GM12878 (cell line): ENCODE results near the gene PCNX1. TPM values are rescaled to one million over a fixed set of nuclear protein-coding genes. Genes with fewer than 3 reads are reported as not detected.

Experiments used
- ATAC-seq: fragments of 200-7000 bp; cut with Tn5 transposase; 3 replicates; pipeline ENCODE4 v1.9.1; 2020; ENCODE audit warnings: mild to moderate bottlenecking, moderate library complexity
- BruUV-seq: library from RNA; stranded (reverse); fragments of 400-500 nt; replicated peaks from 2 replicates; lab custom pipeline; 2021; lab: Mats Ljungman, UMichigan
- CTCF ChIA-PET: fragments of 300-600 bp; sonication (Branson Sonifier 250); formaldehyde crosslinking; extraction: SDS; loops from one replicate; lab custom pipeline; 2021; ENCODE audit warnings: inconsistent platforms; lab: Yijun Ruan, JAX
- POLR2A ChIA-PET: fragments of 350-600 bp; formaldehyde crosslinking; extraction: SDS; loops from one replicate; lab custom pipeline; 2021; ENCODE audit warnings: inconsistent platforms; lab: Charles Lee
- RAD21 ChIA-PET: fragments of 300-600 bp; sonication (Branson Sonifier 250); formaldehyde crosslinking; loops from one replicate; lab custom pipeline; 2023; ENCODE audit warnings: antibody characterized with exemption; ENCODE audit not compliant: unreplicated experiment; lab: Charles Lee
- SMC1A ChIA-PET: fragments of 300-600 bp; sonication (Branson Sonifier 250); formaldehyde crosslinking; loops from one replicate; lab custom pipeline; 2023; ENCODE audit not compliant: unreplicated experiment, uncharacterized antibody; lab: Charles Lee
- DNase-seq: peaks from one replicate; pipeline ENCODE4 v3.0.0-alpha.2; 2011; ENCODE audit warnings: low read depth, low spot score
- FAIRE-seq: peaks from 3 replicates; lab custom pipeline; 2011; peaks lifted over from hg19 to GRCh38; lab: Jason Lieb, UNC
- H2AFZ ChIP-seq: 2 replicates; pipeline ENCODE4 v1.6.0; 2011; ENCODE audit warnings: low read depth, low read length, control low read depth; ENCODE audit not compliant: control insufficient read depth
- H3K27ac ChIP-seq: 2 replicates; pipeline ENCODE4 v1.5.1; 2011; ENCODE audit warnings: control low read depth; ENCODE audit not compliant: control insufficient read depth, insufficient read depth
- H3K27me3 ChIP-seq, 2 experiments: replicated peaks in 1 of 2; 2 replicates each; pipeline versions ENCODE4 v1.6.0 to v1.6.1; 2011; ENCODE audit warnings: low read length in 1 of 2; ENCODE audit not compliant: control insufficient read depth in 2 of 2, insufficient read depth in 2 of 2
- H3K36me3 ChIP-seq, 2 experiments: 2 replicates each; pipeline ENCODE4 v1.5.1; 2011; ENCODE audit warnings: low read length in 1 of 2; ENCODE audit not compliant: control insufficient read depth in 2 of 2, insufficient read depth in 2 of 2
- H3K4me1 ChIP-seq: 2 replicates; pipeline ENCODE4 v1.6.1; 2011; ENCODE audit warnings: mild to moderate bottlenecking, low read length, moderate library complexity, mixed read lengths; ENCODE audit not compliant: control insufficient read depth, insufficient read depth
- H3K4me2 ChIP-seq: 2 replicates; pipeline ENCODE4 v1.6.0; 2011; ENCODE audit warnings: control low read depth; ENCODE audit not compliant: control insufficient read depth, insufficient read depth
- H3K4me3 ChIP-seq: fragments of 200-600 bp; sonication (generic); 2 replicates; pipeline ENCODE4 v1.5.1; 2016
- H3K79me2 ChIP-seq: 2 replicates; pipeline ENCODE4 v1.6.0; 2011; ENCODE audit warnings: low read length; ENCODE audit not compliant: control insufficient read depth, insufficient read depth
- H3K9ac ChIP-seq: 2 replicates; pipeline ENCODE4 v1.8.0; 2011; ENCODE audit warnings: low read length, control low read depth, mixed read lengths; ENCODE audit not compliant: control insufficient read depth, insufficient read depth
- H3K9me3 ChIP-seq: replicated peaks from 3 replicates; pipeline ENCODE4 v1.5.1; 2011; ENCODE audit warnings: mild to moderate bottlenecking, low read length; ENCODE audit not compliant: control insufficient read depth, insufficient read depth
- H4K20me1 ChIP-seq: 2 replicates; pipeline ENCODE4 v1.6.0; 2011; ENCODE audit not compliant: control insufficient read depth, insufficient read depth
- FOS ChIP-seq: IDR thresholded peaks from 3 replicates; pipeline ENCODE4 v1.6.1; 2011; ENCODE audit warnings: borderline replicate concordance; ENCODE audit not compliant: insufficient read length; ENCODE audit errors: extremely low read depth
- PRDM15 ChIP-seq: fragments of 450-650 bp; formaldehyde crosslinking; IDR thresholded peaks from 2 replicates; pipeline ENCODE4 v1.4.0; 2020; ENCODE audit warnings: mild to moderate bottlenecking, moderate library complexity
- RUNX3 ChIP-seq: IDR thresholded peaks from 2 replicates; pipeline ENCODE4 v1.6.1; 2012; ENCODE audit warnings: low read length, inconsistent platforms
- SIN3A ChIP-seq: IDR thresholded peaks from 2 replicates; pipeline ENCODE4 v1.6.1; 2012; ENCODE audit warnings: low read depth, low read length, improper control_type of control experiment
- WGBS: methylation state at CpG from one replicate; pipeline ENCODE4 v1.1.6; 2016; ENCODE audit warnings: low lambda C conversion rate; ENCODE audit not compliant: insufficient replicate concordance, insufficient coverage; ENCODE audit errors: missing lambda C conversion rate; 5-methylcytosine and 5-hydroxymethylcytosine counted together
- in situ Hi-C: fragments of 300-500 bp; cut with MboI; formaldehyde crosslinking; loops from 9 replicates; pipeline ENCODE4 v1.14.3; 2018; ENCODE audit warnings: mixed read lengths
- intact Hi-C: fragments of 100-400 bp; cut with micrococcal nuclease; formaldehyde crosslinking; loops from one replicate; pipeline ENCODE4 v1.14.2; 2022; ENCODE audit not compliant: unreplicated experiment
- polyA plus RNA-seq, 11 experiments: library from polyadenylated mRNA; depleted of rRNA in 4 of 11; unstranded in 6 of 11; stranded (reverse) in 5 of 11; fragments of >200 nt; fragmentation: Nextera tagmentation in 4 of 11; fragmentation: Illumina TruSeq in 1 of 11; extraction: Ambion mirVana in 4 of 11; extraction: Trizol in 1 of 11; gene quantifications; 1 replicate in 1 of 11; 2 replicates in 10 of 11; pipeline versions ENCODE4 v1.2.1 to v1.2.3, GENCODE V29; 2011 to 2016; ENCODE audit warnings: inconsistent platforms in 2 of 11, missing spikeins in 2 of 11, low read depth in 1 of 11
- total RNA-seq, 4 experiments: library from RNA; depleted of rRNA in 3 of 4; stranded (reverse); fragments of >200 nt in 3 of 4; fragmentation: Illumina TruSeq in 1 of 4; extraction: Trizol in 1 of 4; gene quantifications; 2 replicates each; pipeline versions ENCODE4 v1.2.1 to v1.2.3, GENCODE V29; 2013 to 2021

PCNX1 gene
- total and polyA plus RNA-seq, 10 of the 15 experiments (the other 5 are each of a cell fraction or from before 2014, with no cell fraction given), result 4.6 to 53.9 (median 20.5) TPM

GRCh38 chr14:70999117-70999516, 91.9 kb downstream of the PCNX1 start:
- ChIA-PET SMC1A (interaction anchor here (0.8 to 2.6 kb wide), 2 partner anchors 10 to 691 kb away, joined by 3 to 9 read pairs; no protein-coding TSS in a partner anchor), RAD21 (interaction anchor here (0.9 kb wide), 1 partner anchor 1268 kb away, joined by 3 read pairs; no protein-coding TSS in a partner anchor), CTCF (interaction anchor here (0.7 to 1.4 kb wide), 4 partner anchors 13 to 386 kb away, joined by 3 to 4 read pairs (median 3); no protein-coding TSS in a partner anchor), POLR2A (interaction anchor here (0.6 kb wide), 2 partner anchors 19 to 33 kb away, joined by 3 to 5 read pairs; no protein-coding TSS in a partner anchor)
- peak; percentile 26; the same call in 1 of the 3 replicates for ATAC-seq
- Histone ChIP-seq H3K36me3 (peaks cover 2% of the 10 kb centered on the region in 2 experiments; a peak in 2 of 4 replicates), H3K27ac (0 out of 2 replicates have a peak overlapping the region, but pooled peaks have one; percentile 25), H4K20me1 (no peaks in the 10 kb centered on the region), H3K79me2 (no peaks in the 10 kb centered on the region), H2AFZ (no peak overlapping the region), H3K9ac (no peak overlapping the region), H3K4me1 (no peaks in the 10 kb centered on the region), H3K4me2 (no peak overlapping the region), H3K27me3 (no peaks in the 10 kb centered on the region), H3K9me3 (no peaks in the 10 kb centered on the region), H3K4me3 (no peak overlapping the region)
- FAIRE-seq, result no peak
- 94% methylated on average over 1 of the region's 1 CpG for WGBS
- BruUV-seq, result no TSS peak
- intact Hi-C loops, result no loop called here
- DNase-seq, result no peak
- TF ChIP-seq RUNX3 (peak; percentile 44; the same call in 1 of the 2 replicates), SIN3A (no peak), FOS (no peak), PRDM15 (CRISPR knock-in tag) (no peak)
- in situ Hi-C loops, result no loop called here
